H4 (cell line): Measurements from ENCODE around the gene C10orf67. TPM values are rescaled to one million over a fixed set of nuclear protein-coding genes. Genes with fewer than 3 reads are reported as not detected.
A peak's percentile ranks its signal among the peaks of the same experiment; 100 is the strongest.

ENCODE experiments used
- DNase-seq: peaks from one replicate; pipeline ENCODE4 v3.0.0-alpha.2; 2015; ENCODE audit warnings: low spot score
- total RNA-seq: library from RNA; depleted of rRNA; stranded (reverse); fragments of >200 nt; shearing (Covaris generic); gene quantifications from 2 replicates; pipeline ENCODE4 v1.2.3, GENCODE V29; 2014; rRNA removed

C10orf67 gene
- total RNA-seq, 1 experiment from 2014 or later, result not detected

DNA sequence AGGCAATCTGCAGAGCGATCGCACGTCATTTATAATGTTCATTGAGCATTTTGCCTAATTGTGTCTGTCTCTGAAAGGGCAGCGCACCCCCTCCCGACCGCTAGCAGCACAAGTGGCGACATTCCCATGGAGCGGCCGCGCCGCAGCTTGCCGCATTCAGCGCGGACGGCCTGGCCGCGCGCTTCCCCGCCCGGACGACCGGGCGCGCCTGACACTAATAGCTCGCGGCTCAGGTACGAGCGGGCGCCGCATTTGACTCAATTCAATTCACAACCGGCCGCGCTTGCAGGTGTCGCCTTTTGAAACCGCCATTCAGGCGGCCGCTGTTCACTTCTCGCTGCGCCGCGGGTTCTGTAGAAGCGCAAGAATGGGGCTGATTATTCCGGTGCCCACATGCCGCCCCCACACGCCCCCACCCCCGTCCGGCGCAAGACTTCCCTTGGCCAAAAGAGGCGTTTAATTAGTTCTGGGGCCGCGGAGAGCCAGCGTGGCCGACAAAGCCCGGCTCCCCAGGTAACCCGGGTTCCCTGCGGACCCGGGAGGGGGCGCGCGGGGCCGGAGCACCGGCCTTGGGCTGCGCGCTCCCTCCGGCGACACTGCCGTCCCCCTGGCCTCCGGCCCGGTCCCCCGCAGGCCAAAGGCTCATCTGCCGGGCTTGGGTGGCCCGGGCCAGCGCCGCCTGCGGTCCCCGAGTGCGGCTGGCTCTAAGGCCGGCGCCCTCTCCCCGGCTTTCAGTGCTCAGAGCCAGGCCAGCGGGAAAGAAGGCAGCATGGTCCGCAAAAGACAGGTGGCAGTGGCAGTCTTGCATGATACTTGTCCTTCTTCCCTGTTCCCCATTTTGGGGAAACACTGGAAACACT is 171.2 kb downstream of the C10orf67 start:
- DNase-seq, result no peak

DNA sequence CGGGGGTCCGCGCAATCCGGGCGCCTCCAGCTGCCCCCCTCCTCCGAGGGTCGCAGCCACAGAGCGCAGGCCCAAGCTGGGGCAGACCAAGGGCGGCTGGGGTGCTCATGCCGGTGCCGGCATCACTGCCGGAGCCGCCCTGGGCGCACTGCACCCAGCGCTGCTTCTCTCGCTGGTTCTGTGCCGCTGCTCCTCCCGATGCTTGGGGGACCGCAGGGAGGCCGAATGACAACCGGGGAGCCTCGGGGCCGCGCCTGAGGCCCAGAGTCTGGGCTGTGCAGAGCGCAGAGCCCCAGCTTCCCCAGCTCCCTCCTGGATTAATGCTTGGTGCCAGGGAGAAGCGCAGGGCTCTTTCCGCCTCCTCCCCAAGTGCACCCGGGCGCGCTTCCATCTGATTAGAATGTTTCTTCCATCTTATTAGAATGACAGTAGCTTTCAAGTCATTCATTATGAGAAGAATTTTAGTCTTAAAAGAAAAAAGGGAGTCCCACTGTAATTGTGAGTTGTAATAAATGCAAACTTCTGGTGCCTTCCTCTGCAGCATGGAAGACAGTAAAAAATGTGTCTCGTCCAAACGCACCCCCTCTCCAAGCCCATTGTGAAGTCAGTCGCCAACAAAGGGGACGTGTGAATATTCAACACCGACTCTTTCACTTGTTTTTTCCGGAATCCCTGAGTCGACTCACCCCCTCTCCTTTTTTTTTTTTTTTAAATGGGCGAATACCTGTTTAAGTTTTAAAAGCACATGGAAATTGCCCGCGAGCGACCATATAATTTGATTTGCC is 172.0 kb downstream of the C10orf67 start:
- no peak for DNase-seq

DNA sequence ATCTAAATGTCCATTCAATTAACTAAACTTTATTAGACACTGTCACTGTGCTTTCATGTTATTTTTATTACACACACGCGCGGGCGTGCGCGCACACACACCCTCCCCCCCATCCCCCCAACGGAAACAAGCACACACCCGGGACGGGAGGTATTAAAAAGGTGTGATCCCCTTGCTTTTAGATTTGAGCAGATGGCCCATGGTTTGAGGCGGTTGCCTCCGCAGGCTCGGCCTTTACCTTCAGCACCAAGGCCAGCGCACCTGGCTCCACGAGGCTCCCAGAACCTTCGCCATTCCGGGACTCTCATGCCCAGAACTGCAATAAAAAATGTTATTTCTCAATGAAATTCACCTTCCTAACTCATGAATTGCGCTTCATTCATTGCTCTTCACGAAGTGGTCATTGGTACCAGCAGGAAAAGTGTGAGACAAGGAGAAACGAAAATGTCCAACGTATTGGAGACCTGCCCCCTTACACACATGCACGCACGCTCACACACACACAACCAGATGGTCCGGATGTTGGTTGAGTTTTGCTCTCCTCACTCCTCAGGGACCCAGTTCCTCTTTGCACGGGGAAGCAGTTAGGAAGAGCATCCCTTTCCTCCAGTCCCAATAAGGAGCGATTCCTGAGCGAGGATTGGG is 173.2 kb downstream of the C10orf67 start:
- DNase-seq, result no peak

DNA sequence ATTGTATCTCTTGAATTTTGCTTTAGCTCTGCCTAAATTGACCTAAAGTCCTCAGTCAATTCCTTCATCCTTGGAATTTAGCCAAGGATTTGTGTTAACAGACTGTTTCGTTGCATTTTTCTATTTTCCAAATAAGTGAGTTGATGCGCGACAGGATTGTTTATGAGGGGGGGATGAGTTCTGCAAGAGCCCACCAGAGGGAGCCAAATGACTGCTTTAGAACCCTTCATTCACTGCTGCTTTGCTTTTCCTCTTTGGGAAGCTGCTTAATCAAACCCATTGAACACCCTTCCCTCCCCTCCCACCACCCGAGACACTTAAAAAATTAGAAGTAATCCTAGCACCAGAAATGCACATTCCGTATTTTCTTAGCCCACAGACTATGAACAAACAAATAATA is 186.2 kb downstream of the C10orf67 start:
- DNase-seq, result peak; percentile 23

DNA sequence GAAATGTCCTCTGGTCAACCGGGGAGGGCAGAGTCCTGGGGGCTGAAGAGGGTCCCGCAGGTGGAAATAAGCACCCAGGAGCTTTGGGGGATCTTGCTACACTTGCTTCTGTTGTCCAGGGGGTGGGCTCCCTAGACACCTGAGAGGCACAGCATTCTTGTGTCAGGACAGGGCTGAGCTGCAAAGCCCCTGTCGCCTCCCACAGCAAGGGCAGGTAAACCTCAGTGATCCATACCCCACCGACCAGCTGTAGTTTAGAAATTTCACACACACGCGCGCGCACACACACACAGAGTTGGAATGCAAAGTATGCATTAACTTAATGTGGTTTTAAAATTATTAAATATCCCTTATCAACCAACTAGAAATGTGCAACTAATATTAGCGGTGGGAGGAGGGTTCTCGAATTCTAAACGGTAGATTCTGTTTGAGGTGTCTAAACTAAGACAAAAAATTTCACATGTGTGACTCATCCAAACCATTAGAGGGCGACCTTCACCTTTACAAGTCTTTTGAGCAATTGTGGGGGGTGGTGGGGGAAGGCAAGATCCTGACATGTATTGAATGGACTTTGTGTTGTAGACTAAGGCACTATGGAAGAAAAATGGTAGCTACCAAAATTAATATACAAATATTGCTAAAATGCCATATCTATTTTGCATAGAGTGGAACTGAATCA is 186.8 kb downstream of the C10orf67 start:
- DNase-seq, result peak; percentile 49

DNA sequence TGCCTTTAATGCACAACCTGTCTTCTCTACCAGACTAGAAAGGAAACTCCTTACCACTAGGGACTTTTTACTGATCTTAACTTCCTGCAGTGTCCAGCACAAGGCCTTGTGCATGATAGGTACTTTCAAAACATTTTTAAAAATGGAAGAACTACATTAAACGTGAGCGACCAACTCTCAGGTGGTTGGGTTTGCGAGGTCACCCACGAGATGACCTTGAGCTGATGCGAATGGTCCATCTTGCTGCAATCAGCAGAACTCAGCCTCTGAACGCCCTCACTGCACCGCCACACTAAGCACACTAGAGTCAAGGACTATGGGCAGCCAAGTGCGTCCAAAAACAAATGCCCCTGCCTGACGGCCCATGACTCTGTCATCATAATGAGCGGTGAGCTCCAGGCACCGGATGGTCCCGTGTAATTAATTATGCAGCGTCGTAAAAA is 187.3 kb downstream of the C10orf67 start:
- no peak for DNase-seq

DNA sequence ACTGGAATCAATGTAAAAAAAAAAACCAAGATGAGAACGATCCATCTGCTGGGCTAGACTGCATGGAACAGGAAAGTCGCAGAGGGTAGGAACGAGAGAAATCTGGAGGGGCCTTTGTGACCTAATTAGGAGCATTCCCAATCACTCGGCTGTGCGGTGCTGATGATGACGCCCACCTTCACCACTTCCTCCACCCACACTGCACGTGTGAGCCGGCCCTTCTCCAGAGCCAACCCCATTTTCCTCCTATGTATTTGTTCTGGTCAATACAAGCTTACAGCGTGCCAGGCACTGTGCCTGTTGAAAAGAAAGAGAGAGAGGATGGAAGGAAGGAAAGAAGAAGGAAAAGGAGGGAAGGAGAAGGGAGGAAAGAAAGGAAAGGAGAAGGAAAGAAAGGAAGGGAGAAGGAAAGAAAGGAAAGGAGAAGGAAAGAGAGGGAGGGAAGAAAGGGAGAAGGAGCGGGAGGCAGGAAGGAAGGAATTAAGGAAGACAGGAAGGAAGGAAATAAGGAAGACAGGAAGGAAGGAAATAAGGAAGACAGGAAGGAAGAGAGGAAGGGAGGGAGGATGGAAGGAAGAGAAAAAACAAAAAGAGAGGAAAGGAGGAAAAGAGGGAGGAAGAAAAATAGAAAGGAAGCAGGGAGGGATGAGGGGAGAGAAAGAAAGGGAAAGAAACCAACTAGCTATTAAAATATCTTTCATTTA is 188.0 kb downstream of the C10orf67 start:
- DNase-seq, result no peak

DNA sequence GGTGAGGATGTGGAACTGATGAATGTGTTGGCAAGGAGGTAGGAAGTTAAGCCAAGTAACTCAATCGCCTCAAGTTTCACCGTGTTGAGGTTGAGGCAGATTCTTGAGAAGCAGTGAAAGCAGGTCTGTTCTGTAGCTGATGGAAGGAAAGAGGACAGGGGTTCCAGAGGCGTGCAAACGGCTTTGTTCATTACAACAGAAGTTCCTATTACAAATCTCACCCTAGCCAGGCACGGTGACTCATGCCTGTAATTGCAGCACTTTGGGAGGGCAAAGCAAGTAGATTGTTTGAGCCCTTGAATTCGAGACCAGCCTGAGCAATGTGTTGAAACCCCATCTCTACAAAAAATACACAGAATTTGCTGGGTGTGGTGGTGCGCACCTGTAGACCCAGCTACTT is 189.4 kb downstream of the C10orf67 start:
- peak; percentile 24 for DNase-seq

Other genes with a start within 250 kb of the C10orf67 start
- gene MSRB2, start 249.2 kb downstream of the C10orf67 start, total RNA-seq, result 11.5 and 13.7 TPM in 2 replicates
- not detected in 2 replicates for gene PTF1A, start 152.5 kb downstream of the C10orf67 start, total RNA-seq
- 0.49 and 1.3 TPM in 2 replicates for gene OTUD1, start 94.3 kb upstream of the C10orf67 start, total RNA-seq